Glomerular visceral epithelial cell (primary cell): Measurements from ENCODE around the gene EXOC3.
"Not testable (repeated sequence)": the region's sequence is repeated elsewhere in the genome, so short reads cannot be mapped to it uniquely, and the experiment has no call there.

Experiments used
- DNase-seq: peaks from one replicate; pipeline ENCODE4 v3.0.0-alpha.2; 2016; ENCODE audit errors: extremely low spot score

EXOC3 gene

DNA sequence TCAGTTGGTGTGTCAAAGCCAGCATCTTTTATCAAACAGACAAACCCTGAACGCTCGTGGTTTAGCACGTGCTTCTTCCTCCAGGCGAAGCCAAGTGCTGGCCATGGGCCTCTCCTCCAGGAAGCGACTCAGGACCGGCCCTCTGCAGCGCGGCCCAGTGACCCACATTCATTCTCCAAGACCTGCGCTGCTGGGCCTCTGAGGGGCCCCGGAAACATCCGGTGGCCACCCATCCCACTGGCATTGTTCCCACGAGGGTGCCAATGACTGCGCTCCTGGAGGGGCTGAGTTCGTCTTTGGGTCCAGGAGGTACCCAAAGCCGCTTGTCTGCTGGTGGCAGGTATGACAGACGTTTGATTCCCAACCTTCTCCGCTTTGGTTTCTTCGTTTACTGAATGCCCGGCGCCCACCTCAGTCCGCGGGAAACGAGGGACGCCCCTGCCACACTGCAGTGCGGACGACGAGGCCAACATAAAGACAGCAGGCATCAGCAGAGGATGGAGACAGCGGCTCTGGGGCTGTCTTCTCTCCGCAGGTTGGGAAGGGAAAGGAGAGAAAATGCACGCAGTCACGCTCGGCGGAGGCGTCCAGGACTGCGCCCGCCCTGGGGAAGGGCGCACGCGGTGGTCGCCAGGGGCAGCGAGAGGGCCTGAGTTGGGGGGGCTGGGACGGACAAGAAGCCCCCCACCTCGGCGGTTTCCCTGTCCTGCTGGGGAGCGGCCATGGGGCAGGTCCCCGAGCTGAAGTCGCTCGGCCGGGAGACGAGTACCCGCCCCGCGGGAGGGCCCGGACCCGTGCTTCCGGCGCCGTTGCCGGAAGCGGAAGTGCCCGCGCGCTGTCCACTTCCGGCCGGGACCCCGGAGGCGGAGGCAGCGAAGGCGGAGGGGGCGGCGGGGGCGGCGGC, at the start of gene EXOC3:
Gene EXOC3 (plus strand): TSS at position 842 of the 904 bp plus-strand sequence. CDS start 3,030 bp downstream, outside the sequence.
- DNase-seq: peak; percentile 79

DNA sequence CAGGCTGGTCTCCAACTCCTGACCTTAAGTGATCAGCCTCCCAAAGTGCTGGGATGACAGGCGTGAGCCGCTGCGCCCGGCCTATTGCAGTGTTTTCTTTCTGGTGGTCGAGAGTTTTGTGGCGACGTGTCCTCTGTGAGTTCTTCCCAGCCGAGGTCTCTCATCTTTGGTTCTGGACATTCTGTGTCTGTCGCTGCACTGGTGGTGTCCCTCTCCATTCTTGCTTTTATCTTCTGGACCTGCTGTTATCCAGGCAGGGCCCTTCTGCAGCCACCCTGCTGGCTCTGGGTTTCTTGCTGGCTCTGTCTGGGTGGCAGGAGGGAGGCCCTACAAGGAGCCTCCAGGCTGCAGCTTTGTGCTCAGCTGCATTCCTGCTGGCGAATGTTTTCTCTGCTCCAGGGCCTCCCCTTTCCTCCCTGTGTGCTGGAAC, 49.1 kb upstream of the EXOC3 start:
- DNase-seq: no peak

DNA sequence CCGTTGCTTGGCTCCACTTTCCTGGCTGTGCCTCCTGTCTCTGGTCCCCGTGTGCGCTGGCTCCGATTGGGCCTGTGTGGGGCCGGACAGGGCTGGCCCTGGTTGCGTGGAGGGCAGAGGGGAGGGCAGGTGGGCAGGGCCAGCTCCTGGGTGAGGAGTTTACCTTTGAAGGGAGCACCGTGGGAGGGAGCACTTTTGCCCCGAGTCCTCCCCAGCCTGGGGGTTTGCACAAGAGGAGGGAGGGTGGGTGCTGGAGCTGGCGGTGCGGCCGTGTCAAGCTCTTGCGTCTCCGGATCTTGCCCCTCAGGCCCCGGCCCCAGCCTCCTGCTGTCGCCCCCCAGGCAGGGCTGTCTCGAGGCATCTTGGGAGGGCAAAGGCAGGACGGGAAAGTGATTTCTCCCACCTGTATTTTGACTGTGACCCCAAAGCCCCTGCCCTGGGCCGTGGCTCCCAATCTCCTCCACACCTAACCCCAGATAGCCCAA, 48.3 kb upstream of the EXOC3 start:
- DNase-seq: no peak

DNA sequence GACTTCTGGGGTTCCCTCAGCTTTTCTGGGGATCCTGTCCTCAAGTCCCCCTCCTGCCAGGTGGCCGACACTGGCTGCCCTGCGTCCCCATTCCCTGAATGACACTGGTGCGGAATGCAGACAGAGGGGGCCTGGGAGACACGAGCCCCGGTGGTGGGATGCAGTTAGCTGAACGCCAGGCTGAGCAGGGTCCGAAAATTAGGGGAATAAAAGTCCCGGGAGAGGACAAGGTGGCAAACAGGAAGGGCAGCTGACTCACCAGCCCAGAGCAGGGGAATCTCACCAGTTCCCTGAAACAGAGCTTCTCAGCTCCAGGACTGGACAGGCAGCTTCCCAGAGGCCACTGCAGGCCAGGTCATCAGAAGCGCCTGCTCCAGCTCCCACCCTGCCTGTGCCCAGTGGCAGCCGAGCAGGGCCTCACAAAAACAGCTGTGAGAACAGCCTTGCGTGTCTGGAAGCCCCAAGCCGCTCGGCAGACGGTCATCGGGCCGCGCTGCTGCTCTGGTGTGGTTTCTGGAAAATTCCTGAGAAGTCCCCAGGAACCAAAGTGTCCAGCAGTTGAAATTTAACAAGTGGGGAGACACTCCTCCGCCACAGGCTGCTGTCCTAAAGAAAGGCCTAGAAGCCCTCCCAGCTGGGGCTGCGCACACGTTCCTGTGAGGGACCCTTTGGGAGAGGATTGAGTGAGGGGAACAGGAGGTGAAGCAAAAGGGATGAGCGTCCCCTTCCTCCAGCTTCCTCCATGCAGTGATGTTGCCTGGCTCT, 47.6 kb upstream of the EXOC3 start:
- peak; percentile 91 for DNase-seq

DNA sequence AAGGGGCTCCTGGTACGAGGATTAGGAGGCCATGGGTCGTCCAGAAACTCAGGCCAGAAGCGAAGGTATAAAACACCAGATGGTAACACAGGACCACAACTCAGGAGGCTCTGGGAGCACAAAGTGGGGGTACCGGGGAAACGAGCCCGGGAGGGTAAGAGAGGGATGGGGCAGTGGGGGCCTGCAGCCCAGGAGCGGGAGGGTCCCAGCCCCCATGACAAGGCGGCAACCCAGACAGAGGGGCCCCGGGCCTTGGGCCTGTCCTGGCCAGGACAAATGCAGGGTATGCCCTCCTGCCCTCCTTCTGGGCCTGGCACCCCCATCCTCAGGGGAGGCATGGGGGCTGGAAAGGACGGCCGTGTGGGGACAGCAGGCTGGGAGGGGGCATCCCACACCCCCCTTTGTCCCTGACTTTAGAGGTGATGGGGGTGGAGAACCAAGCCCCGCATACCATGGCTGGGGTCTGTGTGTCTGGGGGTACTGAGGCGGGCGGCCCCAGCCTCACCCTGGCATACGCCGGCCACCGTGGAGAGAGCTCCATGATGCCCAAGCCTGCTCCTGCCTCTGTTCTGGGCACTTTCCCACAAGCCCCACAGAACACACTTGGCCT, 47.0 kb upstream of the EXOC3 start:
- DNase-seq: no peak

DNA sequence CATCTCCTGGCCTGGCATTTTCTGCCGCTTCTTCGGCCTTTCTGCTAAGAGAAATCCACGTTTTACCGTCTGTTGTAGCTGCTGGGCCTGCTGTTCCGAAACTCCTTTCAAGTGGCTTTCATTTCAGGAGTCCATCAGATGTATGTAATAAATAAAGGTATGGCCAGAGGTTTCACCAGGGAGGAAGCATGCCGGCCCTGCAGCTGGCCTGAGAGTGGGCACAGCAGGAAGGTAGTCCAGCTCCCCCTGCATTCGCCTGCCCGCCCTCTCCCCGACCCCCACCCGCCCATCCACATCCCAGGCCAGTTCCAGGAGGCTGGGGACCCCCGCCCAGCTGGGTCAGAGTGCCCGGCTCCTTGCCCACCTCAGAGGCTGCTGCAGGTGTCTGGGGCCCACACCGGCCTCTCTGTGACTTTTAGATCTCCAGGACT, 46.4 kb upstream of the EXOC3 start:
- no peak for DNase-seq

DNA sequence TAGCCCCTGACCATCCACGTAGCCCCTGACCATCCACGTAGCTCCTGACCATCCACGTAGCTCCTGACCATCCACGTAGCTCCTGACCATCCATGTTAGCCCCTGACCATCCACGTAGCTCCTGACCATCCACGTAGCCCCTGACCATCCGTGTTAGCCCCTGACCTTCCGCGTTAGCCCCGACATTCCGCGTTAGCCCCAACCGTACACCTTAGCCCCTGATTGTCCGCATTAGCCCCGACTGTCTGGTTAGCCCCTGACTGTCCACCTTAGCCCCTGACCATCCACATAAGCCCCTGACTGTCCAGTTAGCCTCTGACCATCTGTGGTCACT, 44.9 kb upstream of the EXOC3 start:
- not testable (repeated sequence) for DNase-seq

DNA sequence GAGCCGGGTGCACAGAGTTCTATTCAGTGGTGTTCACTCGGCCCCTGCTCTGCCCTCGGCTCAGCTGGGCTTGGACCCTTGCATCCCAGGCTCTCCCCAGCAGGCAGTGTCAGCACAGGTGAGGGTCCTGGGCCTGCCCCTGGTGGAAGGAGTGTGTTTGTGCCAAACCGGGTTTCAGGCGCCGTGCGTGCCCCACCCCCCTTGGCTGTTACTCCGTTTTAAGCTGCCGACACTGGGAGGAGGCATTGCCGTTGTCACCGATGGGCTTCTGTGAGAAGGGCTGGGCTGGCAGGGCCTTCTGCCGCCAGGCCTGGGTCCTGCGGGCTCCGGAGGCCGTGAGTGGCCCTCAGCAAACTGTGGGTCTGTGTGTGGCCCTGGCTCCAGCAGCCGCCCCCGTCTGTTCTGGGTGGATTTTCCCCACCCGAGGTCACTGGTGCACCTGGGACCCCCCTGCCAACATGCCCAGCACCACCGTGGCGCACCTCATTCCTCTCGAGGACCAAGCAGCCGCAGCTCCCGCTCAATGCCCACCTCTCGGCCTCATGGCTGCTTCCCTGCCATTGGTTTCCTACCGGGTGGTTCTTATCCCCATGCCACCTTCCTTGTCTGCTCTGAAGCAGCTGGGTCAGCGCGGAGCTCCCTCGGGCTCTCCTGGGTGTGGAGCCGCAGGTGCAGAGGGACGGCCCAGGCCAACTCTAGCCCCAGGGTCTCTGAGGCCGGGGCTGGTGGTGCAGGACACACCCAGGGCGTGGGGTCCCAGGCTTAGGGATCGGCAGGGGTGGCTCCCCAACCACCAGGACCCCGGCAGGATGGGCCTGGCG, 44.3 kb upstream of the EXOC3 start:
- DNase-seq: no peak

DNA sequence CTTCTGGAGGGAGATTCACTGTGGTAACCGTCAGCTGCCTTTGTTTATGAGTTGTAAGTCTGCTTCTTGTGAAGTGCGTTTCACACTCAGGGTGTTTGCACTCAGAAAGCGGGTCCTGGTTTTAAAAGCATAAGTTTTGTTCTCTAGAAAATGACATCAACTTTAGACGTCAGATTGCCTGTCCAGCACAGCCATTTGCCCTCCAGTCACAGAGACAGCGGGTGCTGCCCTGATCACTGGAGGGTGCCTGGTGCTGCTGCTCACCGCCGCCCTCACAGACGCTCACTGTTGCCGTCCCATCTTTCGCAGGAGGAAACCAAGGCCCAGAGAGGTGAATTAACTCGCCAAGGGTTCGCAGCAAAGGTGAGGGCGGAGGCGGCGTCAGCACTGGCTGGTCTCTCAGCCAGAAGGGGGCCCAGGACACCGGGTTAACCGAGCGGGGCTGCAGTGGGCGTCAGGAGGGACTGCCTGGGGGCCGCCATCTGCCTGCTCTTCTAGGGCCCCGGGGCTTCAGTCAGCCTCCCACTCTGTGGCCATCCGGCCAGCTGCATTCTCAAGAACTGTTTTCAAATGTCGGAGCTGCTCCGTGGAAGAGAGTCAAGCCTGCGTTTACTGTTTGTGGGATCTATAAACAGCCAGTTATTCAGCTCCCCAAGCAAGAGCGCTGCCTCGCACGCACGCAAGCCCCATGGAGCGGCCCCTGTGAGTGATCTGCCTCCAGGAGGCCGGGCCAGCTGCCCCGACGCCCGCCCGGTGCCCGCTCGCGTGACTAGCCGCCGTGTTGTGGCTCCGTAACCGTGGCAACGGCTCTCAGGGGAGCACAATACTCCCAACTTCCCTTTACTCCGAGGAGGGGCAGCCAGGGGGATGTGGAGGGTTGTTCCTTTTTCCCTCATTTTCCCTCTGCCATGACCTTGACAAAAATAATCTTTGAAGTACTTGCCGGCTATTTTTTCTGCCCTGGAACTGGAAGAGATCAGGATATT, 43.4 kb upstream of the EXOC3 start:
- DNase-seq: peak; percentile 98

DNA sequence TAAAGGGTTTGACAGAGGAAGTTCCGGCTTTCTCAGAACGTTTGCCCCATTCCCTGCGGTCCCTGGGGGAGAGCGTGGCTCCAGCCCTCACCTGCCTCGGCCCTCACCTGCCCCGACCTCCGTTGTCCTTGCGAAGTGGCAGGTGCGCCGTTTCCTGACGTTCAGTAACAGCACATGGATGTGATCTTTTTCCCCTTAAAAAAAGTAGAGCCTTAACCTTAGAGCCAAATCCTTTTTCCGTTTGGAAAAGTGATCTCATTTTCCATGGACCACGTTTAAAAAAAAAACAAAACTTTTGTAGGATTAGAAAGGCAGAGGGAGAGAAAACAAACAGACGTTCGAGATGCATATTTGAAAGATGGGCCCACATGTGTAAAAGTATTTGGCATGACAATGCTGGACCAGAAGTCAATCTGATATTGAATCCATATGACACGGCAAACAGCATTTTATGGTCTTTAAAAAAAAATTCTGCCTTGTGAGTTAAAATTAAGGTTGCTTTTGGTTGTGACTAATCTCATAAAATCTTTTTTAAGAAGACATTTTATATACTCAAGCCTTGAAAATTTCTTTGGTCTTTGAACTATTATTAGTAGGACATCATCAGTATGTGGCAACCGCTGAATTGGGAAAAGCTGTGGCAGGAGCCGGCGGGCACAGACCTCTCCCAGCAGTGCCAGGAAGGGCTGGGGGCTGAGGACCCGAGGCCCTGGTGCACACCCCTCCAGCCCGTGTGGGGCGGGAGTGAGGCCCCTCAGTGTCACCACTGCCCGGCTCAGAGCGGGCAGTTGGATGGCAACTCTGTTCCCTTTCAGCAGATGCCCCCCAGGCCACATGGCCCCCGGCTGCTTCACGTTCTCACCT, 42.5 kb upstream of the EXOC3 start:
- no peak for DNase-seq

DNA sequence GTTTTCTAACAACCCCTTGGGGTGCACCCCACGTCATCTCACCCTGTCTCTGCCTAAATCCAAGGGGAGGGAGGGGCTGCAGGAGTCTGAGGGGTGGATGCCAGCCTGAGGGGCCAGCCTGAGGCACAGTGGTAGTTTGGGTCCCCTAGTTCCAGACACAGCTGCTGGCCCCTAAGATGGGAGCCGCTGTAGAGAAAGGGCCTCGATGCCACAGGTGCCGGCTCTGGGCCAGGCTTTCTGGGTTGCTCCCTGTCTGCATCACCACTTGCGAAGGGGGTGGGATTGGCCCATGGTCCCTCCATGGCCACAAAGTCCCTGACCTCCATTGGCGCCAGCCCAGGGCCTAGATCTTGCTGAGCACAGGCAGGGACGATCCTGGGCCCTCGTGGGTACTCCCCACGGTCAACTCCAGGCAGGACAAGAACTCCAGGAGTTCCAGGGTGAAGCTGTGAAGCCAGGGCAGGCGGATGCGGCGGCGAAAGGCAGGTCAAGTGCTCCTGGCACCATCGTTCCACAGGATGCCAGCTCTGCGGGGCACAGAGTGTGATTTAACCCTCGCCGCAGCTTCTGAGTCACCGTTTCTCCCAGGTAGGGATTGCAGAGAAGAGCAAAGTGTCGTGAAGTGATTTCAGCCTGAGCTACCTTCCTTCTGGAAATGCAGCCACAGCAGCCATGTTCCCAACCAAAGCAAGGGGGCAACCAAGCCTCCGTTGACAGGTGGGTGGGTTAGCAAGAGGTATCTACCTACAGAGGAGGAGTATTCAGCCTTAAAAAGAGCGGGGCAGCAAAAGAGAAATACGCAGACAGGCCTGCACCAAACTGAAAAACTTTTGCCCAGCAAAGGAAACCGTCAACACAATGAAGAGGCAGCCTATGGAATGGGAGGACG, 41.6 kb upstream of the EXOC3 start:
- DNase-seq: no peak

DNA sequence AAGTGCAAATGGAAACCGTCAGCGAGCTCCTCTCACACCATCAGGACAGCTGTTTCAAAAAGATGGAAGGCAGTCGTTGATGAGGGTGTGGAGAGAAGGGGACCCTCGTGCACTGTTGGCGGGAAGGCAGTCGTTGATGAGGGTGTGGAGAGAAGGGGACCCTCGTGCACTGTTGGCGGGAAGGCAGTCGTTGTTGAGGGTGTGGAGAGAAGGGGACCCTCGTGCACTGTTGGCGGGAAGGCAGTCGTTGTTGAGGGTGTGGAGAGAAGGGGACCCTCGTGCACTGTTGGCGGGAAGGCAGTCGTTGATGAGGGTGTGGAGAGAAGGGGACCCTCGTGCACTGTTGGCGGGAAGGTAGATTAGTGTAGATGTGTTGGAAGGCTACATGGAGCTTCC, 40.8 kb upstream of the EXOC3 start:
- DNase-seq: not testable (repeated sequence)

DNA sequence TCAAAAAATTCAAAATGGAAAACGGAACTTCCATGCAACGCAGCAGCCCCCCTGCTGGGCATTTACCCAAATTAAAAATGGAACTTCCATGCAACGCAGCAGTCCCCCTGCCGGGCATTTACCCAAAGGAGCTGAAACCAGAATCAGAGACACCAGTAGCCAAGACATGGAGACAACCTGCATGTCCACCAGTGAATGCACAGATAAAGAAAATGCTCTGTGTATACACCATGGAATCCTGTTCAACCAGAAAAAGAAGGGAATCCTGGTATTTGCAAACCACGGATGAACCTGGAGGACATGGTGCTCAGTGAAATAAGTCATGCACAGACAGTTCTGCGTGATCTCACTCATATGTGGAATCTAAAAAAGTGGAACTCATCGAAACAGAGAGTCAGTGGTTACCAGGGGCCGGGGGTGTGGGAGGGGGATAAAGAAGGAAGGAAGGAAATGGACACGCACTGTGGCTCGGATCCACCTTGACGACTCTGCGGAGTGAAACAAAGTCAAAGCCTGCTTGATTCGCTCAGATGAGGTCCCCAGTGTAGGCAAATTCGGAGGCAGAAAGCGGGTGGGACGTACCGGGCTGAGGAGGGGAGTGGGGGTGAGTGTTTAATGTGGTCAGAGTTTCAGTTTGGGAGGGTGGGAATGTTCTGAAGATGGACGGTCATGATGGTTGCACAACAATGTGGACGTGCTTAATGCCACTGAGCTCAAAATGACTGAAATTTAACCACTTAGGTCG, 40.2 kb upstream of the EXOC3 start:
- peak; percentile 36 for DNase-seq

DNA sequence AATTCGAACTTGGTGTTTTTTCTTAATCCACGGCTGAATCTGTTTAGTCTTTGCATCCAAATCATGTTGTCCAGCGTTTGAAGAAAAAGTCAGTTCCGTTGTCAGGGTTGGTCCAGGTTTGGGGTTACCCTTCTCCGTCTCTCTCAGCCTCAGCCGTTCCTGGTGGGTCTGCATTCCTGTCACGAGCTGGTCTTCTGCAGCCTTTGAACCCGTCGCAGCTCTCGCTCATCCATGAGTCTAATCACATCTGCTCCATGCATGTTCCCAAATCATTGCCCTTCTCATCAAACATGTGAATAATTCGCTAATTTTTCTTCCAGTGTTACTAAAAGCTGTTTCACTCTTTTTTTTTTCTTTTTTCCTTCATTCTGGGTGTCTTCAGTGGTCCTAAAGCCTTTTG, 39.0 kb upstream of the EXOC3 start:
- no peak for DNase-seq

DNA sequence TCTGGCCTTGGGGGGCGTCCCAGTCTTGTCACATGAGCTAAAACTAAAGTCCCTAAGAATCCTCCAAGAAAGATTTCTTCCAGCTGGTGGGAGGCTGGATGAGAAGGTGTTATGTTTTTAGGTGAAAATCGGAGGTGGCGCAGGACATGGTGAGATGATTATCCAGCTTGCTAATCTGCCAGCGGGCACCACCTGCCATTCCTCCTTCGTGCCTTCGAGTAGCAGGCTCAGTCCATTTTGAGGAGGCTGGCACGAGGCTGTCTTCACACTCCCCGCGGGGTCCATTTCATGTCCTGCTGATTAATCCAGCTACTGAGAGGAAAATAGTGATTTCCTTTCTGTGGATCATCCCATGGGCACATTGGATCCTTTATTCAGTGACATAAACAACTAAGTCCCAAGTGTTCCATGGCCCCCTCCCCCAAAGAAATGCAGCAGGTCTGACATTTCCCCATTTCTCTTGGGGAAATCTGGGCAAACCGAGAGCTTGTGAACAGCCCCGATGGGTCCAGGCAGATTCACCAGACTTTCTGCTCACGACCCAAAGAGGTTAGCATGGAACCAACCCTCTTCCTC, 38.2 kb upstream of the EXOC3 start:
- no peak for DNase-seq

DNA sequence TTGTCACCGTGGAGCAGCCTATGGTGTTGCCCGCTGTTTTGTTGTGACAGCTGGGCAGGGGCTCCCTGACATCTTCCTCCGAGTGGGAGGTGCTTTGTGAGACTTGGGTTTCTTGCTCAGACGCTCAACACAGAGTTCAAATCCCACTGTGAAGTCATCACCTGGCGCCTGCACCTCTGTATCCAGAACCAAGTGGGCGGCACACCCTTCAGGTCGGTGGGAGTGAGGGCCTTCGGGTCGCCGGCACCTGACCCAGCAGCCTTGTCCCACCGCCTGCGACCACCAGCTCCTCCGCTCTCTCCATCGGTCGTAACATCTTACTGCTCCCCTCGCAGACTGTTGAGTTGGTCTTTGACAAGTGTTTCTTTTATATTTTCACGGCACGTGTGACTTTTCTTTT, 37.6 kb upstream of the EXOC3 start:
- DNase-seq: no peak

DNA sequence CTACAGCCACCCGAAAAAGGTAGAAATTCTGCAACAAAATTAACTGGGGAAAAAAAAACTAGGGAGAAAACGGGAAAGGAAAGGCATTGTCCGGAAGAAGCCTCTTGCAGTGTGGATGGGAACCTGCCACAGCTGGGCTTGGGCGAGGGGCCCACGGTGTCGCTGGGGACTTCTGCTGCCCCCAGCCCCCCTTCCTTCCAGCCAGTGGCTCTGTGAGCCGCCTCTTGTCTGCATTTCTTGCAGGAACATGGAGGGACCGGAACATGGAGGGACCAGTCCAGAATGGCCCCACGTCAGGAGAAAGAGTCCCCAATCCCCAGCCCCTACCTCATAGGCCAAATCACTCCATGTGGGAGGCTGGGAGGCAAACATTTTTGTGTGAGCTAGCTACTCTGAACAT, 36.9 kb upstream of the EXOC3 start:
- DNase-seq: no peak
